ENCODE measurements around the gene PLEKHN1.

PLEKHN1 gene

GRCh38 chr1:930633-931138, 35.6 kb upstream of the PLEKHN1 start:
- DNase-seq (ENCODE audit: low spot score) = no peak

GRCh38 chr1:931380-932172, 34.7 kb upstream of the PLEKHN1 start:
- no peak for DNase-seq (ENCODE audit: low spot score)

- DNase-seq (ENCODE audit: low spot score) = no peak
Measured at GRCh38 chr1:932173-932510, 34.1 kb upstream of the PLEKHN1 start.

- DNase-seq (ENCODE audit: low spot score) = no peak
Measured at GRCh38 chr1:932776-933602, 33.3 kb upstream of the PLEKHN1 start.

- DNase-seq (ENCODE audit: low spot score) = no peak
Measured at GRCh38 chr1:933603-933940, 32.7 kb upstream of the PLEKHN1 start.

- no peak for DNase-seq (ENCODE audit: low spot score)
Measured at GRCh38 chr1:934991-935750, 31.1 kb upstream of the PLEKHN1 start.

- no peak for DNase-seq (ENCODE audit: low spot score)
Measured at GRCh38 chr1:935751-936231, 30.5 kb upstream of the PLEKHN1 start.

GRCh38 chr1:936348-937264, 29.7 kb upstream of the PLEKHN1 start:
- no peak for DNase-seq (ENCODE audit: low spot score)

GRCh38 chr1:937521-937920, 28.8 kb upstream of the PLEKHN1 start:
- no peak for DNase-seq (ENCODE audit: low spot score)

GRCh38 chr1:938088-938683, 28.1 kb upstream of the PLEKHN1 start:
- DNase-seq (ENCODE audit: low spot score) = peak; percentile 63

- DNase-seq (ENCODE audit: low spot score) = no peak
Measured at GRCh38 chr1:938711-939489, 27.4 kb upstream of the PLEKHN1 start.

GRCh38 chr1:939511-940106, 26.7 kb upstream of the PLEKHN1 start:
- no peak for DNase-seq (ENCODE audit: low spot score)

GRCh38 chr1:940107-941014, 25.9 kb upstream of the PLEKHN1 start:
- peak; percentile 50 for DNase-seq (ENCODE audit: low spot score)

- DNase-seq (ENCODE audit: low spot score) = no peak
Measured at GRCh38 chr1:941015-941587, 25.2 kb upstream of the PLEKHN1 start.

- DNase-seq (ENCODE audit: low spot score) = peak; percentile 48
Measured at GRCh38 chr1:941588-942383, 24.5 kb upstream of the PLEKHN1 start.

- no peak for DNase-seq (ENCODE audit: low spot score)
Measured at GRCh38 chr1:942411-942821, 23.9 kb upstream of the PLEKHN1 start.

GRCh38 chr1:942864-943533, 23.3 kb upstream of the PLEKHN1 start:
- DNase-seq (ENCODE audit: low spot score) = no peak

Measured in RKO (cell line).